Lung (tissue), 12 donors: ENCODE results near the gene CSK. TPM values are rescaled to one million over a fixed set of nuclear protein-coding genes. Genes with fewer than 3 reads are reported as not detected.
A peak's percentile ranks its signal among the peaks of the same experiment; 100 is the strongest.

Experiments
- ATAC-seq: fragments of 200-7000 bp; cut with Tn5 transposase; one replicate; pipeline ENCODE4 v1.9.1; 2020; ENCODE audit warnings: moderate number of reproducible peaks; ENCODE audit not compliant: insufficient read depth, low FRiP score
- DNase-seq, 3 donors: peaks; one replicate each; pipeline ENCODE4 v3.0.0-alpha.2; 2013 to 2017
- H3K27ac ChIP-seq, 2 donors: one replicate each; pipeline ENCODE4 v1.5.1; 2013; ENCODE audit warnings: mild to moderate bottlenecking in 2 of 2, moderate library complexity in 2 of 2, control low read depth in 1 of 2, inconsistent platforms in 1 of 2, low read depth in 1 of 2, low read length in 1 of 2
- H3K27me3 ChIP-seq, 3 donors: one replicate each; pipeline ENCODE4 v1.5.1; 2013; ENCODE audit warnings: low read length in 2 of 3; ENCODE audit not compliant: control insufficient read depth in 3 of 3, insufficient read depth in 3 of 3
- H3K36me3 ChIP-seq, 4 donors: one replicate each; pipeline ENCODE4 v1.5.1; 2013; ENCODE audit warnings: low read length in 4 of 4, mild to moderate bottlenecking in 1 of 4, moderate library complexity in 1 of 4; ENCODE audit not compliant: control insufficient read depth in 4 of 4, insufficient read depth in 4 of 4
- H3K4me1 ChIP-seq, 5 donors: one replicate each; pipeline ENCODE4 v1.5.1; 2013; ENCODE audit warnings: low read length in 5 of 5, mild to moderate bottlenecking in 2 of 5, moderate library complexity in 1 of 5; ENCODE audit not compliant: control insufficient read depth in 5 of 5, insufficient read depth in 5 of 5
- H3K4me3 ChIP-seq: one replicate; pipeline ENCODE4 v1.5.1; 2013; ENCODE audit warnings: mild to moderate bottlenecking, control low read depth, moderate library complexity
- H3K9ac ChIP-seq, 2 donors: one replicate each; pipeline ENCODE4 v1.5.1; 2013; ENCODE audit warnings: low read length in 2 of 2, control low read depth in 1 of 2; ENCODE audit not compliant: insufficient read depth in 1 of 2
- H3K9me3 ChIP-seq, 4 donors: one replicate each; pipeline ENCODE4 v1.5.1; 2013; ENCODE audit warnings: low read length in 3 of 4, mild to moderate bottlenecking in 1 of 4, moderate library complexity in 1 of 4; ENCODE audit not compliant: control insufficient read depth in 4 of 4, insufficient read depth in 3 of 4
- WGBS, 2 donors: extraction: QIAGEN DNeasy Blood & Tissue Kit; methylation state at CpG; one replicate each; pipeline ENCODE4 v1.1.7; 2013; 5-methylcytosine and 5-hydroxymethylcytosine counted together
- polyA plus RNA-seq, 2 donors: library from polyadenylated mRNA; stranded (reverse); fragments of 200-250 nt; gene quantifications; one replicate each; pipeline ENCODE4 v1.2.1, GENCODE V29; 2013
- total RNA-seq, 2 donors: library from RNA; depleted of rRNA in 1 of 2; stranded (reverse); fragments of >200 nt in 1 of 2; gene quantifications; one replicate each; pipeline ENCODE4 v1.2.1, GENCODE V29; 2014 to 2021
- TF ChIP-seq, protein P1 (sequence below): IDR thresholded peaks from 2 replicates; pipeline ENCODE4 v1.5.1; 2012; ENCODE audit warnings: mild to moderate bottlenecking; ENCODE audit errors: control extremely low read depth, extremely low read depth
- donor health status: control.
- donor health status: control.
- donor health status: Bipolar disorder and iron deficiency.
- donor health status: healthy.
- donor health status: DM: yes; HTN: yes; CAD: no.

The CSK gene
- total and polyA plus RNA-seq, 4 donors: 39.7 to 99.1 (median 61.9) TPM

DNA sequence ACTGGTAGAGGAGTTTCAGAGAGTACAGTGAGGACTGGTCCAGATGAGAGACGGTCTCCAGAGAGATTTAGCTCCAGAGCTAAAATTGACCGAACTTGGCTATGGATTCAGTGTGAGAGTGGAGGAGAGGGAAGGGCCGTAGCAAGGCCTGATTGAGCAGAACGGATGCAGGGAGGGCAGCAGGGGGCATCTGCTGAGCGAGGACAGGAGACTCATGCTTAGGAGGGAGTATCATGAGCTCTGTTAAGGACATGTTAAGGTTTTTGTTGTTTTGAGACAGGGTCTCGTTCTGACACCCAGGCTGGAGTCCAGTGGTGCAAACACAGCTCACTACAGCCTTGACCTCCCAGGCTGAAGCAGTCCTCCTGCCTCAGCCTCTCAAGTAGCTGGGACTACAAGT, 23.1 kb downstream of the CSK start:
- no peak overlapping the region for H3K27ac ChIP-seq
- H3K9ac ChIP-seq: no peak overlapping the region
- peaks cover 0 to 1% (median 0%) of the 10 kb centered on the region in 5 donors for H3K4me1 ChIP-seq
- no peaks in the 10 kb centered on the region for H3K9me3 ChIP-seq
- no peak overlapping the region for H3K4me3 ChIP-seq
- H3K27me3 ChIP-seq: no peaks in the 10 kb centered on the region
- no peak for ATAC-seq
- DNase-seq: no peak
- WGBS, 2 donors: 77 to 79% methylated on average over 6 of the region's 6 CpGs
- TF ChIP-seq, protein P1, sequence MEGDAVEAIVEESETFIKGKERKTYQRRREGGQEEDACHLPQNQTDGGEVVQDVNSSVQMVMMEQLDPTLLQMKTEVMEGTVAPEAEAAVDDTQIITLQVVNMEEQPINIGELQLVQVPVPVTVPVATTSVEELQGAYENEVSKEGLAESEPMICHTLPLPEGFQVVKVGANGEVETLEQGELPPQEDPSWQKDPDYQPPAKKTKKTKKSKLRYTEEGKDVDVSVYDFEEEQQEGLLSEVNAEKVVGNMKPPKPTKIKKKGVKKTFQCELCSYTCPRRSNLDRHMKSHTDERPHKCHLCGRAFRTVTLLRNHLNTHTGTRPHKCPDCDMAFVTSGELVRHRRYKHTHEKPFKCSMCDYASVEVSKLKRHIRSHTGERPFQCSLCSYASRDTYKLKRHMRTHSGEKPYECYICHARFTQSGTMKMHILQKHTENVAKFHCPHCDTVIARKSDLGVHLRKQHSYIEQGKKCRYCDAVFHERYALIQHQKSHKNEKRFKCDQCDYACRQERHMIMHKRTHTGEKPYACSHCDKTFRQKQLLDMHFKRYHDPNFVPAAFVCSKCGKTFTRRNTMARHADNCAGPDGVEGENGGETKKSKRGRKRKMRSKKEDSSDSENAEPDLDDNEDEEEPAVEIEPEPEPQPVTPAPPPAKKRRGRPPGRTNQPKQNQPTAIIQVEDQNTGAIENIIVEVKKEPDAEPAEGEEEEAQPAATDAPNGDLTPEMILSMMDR: no peak
- H3K36me3 ChIP-seq: peaks cover 3 to 35% (median 8%) of the 10 kb centered on the region in 4 donors

GRCh38 chr15:74807282-74807681, 25.4 kb downstream of the CSK start:
- 69 to 84% methylated on average over 5 of the region's 5 CpGs for WGBS, 2 donors
- peaks cover 0 to under 1% (median 0%) of the 10 kb centered on the region in 5 donors for H3K4me1 ChIP-seq
- no peaks in the 10 kb centered on the region for H3K27me3 ChIP-seq
- no peak for DNase-seq
- no peak overlapping the region for H3K27ac ChIP-seq
- H3K4me3 ChIP-seq: no peak overlapping the region
- no peaks in the 10 kb centered on the region for H3K9me3 ChIP-seq
- no peak for ATAC-seq
- peaks cover 0 to 15% (median 3%) of the 10 kb centered on the region in 4 donors for H3K36me3 ChIP-seq
- TF ChIP-seq, protein P1: no peak
- no peak overlapping the region for H3K9ac ChIP-seq

DNA sequence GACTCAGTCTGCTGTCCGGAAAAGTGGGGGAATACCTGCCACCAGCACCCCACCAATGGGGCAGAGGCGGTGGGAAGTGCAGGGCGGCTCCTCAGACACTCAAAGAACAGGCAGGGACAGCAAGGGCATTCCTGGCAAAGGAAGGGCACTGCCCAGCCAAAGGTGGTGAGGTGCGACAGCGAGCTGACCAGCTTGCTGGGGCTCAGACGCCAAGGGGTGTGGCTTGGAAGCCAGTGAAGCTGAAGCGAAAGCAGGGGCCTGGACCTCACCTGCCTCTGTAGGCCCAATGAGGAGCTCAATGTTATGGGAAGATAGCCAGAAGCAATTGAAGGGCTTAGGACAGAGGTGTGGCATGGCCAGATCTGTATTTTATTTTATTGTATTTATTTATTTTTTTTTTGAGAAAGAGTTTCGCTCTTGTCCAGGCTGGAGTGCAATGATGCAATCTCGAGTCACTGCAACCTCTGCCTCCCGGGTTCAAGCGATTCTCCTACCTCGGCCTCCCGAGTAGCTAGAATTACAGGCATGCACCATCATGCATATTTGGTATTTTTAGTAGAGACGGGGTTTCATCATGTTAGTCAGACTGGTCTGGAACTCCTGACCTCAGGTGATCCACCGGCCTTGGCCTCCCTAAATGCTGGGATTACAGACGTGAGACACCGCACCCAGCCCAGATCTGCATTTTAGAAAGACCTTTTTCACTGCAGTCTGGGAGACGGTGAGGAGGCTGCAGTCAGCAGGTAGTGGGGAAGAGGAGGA, 26.4 kb downstream of the CSK start:
- Histone ChIP-seq H3K27ac (peak overlapping the region in 1 of 2 donors; percentile 0), H3K4me3 (no peak overlapping the region), H3K27me3 (no peaks in the 10 kb centered on the region), H3K36me3 (peaks cover 0 to 6% (median 3%) of the 10 kb centered on the region in 4 donors), H3K9me3 (no peaks in the 10 kb centered on the region), H3K4me1 (peaks cover 0 to 8% (median 0%) of the 10 kb centered on the region in 5 donors), H3K9ac (no peak overlapping the region)
- TF ChIP-seq, protein P1: no peak
- ATAC-seq (peak; percentile 31), DNase-seq (no peak)
- 72 to 82% methylated on average over 18 of the region's 18 CpGs for WGBS, 2 donors
